Measurements from ENCODE around the gene SEPTIN5.

Gene SEPTIN5

GRCh38 chr22:19706661-19707151 is 7.6 kb upstream of the SEPTIN5 start:
- no peak for DNase-seq

- DNase-seq = no peak
Observed at GRCh38 chr22:19707347-19708290, 6.7 kb upstream of the SEPTIN5 start.

- no peak for DNase-seq
Observed at GRCh38 chr22:19708321-19709011, 5.8 kb upstream of the SEPTIN5 start.

GRCh38 chr22:19709063-19709769 is 5.1 kb upstream of the SEPTIN5 start:
- no peak for DNase-seq

GRCh38 chr22:19710020-19710768 is 4.1 kb upstream of the SEPTIN5 start:
- no peak for DNase-seq

GRCh38 chr22:19710769-19711106 is 3.6 kb upstream of the SEPTIN5 start:
- DNase-seq = no peak

GRCh38 chr22:19713245-19713644 is 1.1 kb upstream of the SEPTIN5 start:
- no peak for DNase-seq

- peak; percentile 39 for DNase-seq
Observed at GRCh38 chr22:19713650-19714311, 522 bp upstream of the SEPTIN5 start.

GRCh38 chr22:19715188-19715930 is 1.1 kb downstream of the SEPTIN5 start:
- no peak for DNase-seq

- DNase-seq = no peak
Observed at GRCh38 chr22:19716041-19716828, 1.9 kb downstream of the SEPTIN5 start.

GRCh38 chr22:19716829-19717105 is 2.5 kb downstream of the SEPTIN5 start:
- no peak for DNase-seq

- no peak for DNase-seq
Observed at GRCh38 chr22:19717181-19717580, 2.9 kb downstream of the SEPTIN5 start.

- peak; percentile 59 for DNase-seq
Observed at GRCh38 chr22:19717691-19718455, 3.6 kb downstream of the SEPTIN5 start.

- no peak for DNase-seq
Observed at GRCh38 chr22:19718456-19719049, 4.2 kb downstream of the SEPTIN5 start.

GRCh38 chr22:19719050-19719482 is 4.8 kb downstream of the SEPTIN5 start:
- no peak for DNase-seq

- no peak for DNase-seq
Observed at GRCh38 chr22:19719488-19720021, 5.3 kb downstream of the SEPTIN5 start.

- no peak for DNase-seq
Observed at GRCh38 chr22:19720150-19720827, 6.0 kb downstream of the SEPTIN5 start.

GRCh38 chr22:19720999-19721329 is 6.7 kb downstream of the SEPTIN5 start:
- no peak for DNase-seq

All from DMS53 (cell line).